HS-5 (cell line): ENCODE results near the gene METAP1D.
"Not testable (repeated sequence)": the region's sequence is repeated elsewhere in the genome, so short reads cannot be mapped to it uniquely, and the experiment has no call there.

Experiments
- DNase-seq: peaks from one replicate; pipeline ENCODE4 v3.0.0-alpha.2; 2012; ENCODE audit warnings: low read depth

The METAP1D gene

GRCh38 chr2:171997031-171997430 lies 2.7 kb upstream of the METAP1D start:
- not testable (repeated sequence) for DNase-seq

DNA sequence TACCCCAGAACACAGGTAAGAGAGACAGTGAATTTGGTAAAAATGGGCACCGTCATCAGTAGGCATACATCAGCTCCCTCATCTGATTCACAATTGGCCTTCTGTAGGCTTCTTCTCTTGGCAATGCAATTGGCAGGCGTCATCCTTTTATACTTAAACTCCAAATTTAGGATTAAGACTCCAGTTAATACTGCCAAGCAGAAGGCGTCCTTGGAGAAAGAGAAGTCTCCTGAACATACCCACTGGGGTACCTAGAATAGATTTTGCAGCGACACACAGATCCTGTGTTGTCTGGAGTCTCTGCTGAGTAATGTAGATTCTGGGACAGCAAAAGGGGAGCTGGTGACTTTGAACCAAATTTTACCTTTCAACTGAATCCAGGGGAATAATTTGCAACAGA lies 592 bp upstream of the METAP1D start:
- DNase-seq, result no peak

DNA sequence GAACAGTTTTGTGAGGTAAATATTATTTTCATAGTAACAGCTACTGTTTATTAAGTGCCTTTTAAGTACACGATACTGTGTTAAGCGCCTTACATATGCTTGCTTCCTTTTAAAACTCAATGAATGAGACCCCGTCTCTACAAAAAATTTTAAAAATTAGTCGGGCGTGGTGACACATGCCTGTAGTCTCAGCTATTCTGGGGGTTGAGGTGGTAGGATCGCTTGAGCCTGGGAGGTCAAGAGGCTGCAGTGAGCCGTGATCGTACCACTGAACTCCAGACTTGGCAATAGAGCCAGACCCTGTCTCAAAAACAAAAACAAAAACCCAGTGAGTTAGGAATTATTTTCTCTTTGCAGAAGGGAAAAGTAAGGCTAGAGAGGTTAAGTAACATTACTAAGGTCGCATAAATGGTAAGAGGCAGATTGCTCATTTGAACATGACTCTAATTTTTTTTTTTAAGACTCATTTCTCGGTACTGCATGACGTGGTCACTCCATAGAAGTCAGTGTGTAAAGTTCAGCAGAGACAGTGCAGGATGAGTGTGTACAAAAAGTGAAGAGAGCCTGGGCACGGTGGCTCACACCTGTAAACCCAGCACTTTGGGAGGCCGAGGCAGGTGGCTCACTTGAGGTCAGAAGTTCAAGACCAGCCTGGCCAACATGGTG lies 1.1 kb downstream of the METAP1D start:
- no peak for DNase-seq

DNA sequence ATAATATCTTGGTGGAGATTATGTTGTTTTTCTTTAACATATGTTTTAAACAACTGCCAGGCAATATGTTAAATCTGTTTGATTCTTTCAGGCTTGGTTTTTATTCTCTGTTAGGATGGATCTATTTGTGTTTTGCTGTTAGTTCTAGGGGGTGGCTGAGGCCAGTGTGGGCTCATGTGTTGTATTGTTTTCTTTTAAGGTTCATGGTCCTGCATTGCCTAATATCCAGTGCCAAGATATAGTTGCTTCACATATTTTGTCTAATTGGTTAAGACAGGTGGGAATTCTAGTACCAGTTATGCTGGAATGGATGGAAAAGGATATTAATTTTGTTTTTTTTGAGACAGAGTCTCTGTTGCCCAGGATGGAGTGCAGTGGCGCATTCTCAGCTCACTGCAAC lies 7.6 kb downstream of the METAP1D start:
- no peak for DNase-seq

DNA sequence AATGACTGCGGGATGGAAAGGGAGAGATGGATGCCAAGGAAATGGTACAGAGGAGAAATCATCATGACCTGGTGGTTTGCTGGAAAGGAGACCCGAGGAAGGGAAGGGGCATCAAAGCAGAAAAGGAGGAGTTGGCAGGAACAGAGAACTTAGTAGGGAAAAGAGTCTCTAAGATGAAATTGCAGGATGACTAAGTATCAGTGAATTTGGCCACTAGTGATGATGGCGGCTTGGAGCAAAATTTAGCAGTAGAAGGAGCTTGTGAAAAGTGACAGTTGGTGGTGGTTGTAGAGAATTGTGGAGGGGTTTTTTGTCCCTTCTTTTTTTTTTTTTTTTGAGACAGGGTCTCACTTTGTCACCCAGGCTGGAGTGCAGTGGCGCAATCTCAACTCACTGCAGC lies 10.1 kb downstream of the METAP1D start:
- DNase-seq, result no peak

GRCh38 chr2:172011812-172012575 lies 12.2 kb downstream of the METAP1D start:
- DNase-seq, result no peak

- DNase-seq, result no peak
These were observed 13.1 kb downstream of the METAP1D start for GRCh38 chr2:172012677-172013391.

DNA sequence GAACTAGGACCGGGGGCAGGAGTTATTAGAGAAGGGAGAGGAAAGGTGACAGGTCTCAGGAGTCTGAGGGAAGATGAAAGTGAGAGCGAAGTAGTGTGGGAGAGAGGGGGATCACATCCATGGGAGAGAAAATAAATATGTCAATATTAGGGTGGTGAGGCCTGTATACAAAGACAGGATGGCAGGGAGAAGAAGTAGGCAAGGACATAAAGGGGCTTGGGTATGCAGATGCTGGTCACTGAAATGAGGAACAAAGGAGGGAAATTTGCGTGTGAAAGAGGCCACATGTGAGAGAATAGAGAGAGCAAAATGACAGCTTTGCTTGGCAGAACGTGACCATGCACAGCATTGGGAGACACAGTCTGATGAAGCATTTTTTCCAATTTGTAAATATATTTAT lies 13.6 kb downstream of the METAP1D start:
- no peak for DNase-seq

DNA sequence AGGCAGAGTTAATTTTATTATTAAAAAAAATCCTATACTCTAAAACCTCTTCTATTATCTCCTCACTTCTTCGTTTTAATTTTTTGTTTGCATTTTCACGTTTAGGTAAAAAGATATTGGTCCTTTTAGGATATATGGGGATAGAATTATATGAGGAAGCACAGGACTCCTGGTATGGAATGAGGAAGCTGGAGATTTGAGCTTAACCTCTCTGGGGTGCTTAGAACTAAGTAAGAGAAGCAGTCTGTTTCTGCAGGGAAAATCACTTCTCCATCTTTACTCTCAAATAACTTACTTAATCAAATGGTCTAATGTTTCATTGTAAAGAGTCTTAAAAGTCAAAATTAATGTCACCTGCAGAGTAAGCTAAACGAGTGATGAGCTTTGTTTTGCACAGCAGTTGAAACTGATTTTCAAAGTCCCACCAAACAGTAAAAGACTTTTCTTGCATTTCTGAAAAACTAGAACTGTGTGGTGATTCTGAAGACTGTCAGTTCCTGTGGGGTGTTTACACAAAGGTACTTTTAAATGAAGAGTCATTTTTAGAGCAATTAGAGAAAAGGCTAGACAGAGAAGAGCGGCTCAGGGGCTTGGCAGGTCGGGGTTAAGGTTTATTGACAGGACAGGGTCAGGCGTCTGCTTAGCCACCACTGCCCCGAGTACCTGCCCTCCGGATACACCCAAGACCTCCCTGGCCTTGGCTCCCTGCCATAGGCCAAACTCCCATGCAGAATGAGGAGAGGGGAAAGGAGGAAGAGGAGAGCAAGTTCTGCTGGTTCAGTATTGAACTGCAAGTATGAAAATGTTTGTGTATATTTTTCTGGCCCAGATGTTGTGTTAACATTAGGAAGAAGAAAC lies 21.6 kb downstream of the METAP1D start:
- no peak for DNase-seq

DNA sequence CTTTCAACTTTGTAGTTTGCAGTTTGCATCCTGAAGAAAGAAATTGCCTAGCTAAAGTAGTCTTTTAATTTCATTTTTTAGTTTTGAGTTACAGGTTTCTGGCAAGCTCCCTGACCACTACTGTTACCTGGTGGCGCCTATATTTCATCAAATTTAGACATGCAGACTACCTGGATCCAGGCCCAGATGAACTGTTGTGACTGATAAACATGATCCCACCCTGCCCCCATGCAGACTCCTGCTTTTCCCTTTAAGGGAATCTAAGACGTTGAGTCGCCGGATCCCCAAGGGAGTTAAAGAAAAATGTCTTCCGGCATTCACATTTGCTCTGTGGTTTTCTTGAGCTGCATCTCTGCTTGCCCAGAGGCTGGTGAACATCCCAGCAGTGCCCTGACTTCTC lies 22.2 kb downstream of the METAP1D start:
- DNase-seq, result peak; percentile 26

DNA sequence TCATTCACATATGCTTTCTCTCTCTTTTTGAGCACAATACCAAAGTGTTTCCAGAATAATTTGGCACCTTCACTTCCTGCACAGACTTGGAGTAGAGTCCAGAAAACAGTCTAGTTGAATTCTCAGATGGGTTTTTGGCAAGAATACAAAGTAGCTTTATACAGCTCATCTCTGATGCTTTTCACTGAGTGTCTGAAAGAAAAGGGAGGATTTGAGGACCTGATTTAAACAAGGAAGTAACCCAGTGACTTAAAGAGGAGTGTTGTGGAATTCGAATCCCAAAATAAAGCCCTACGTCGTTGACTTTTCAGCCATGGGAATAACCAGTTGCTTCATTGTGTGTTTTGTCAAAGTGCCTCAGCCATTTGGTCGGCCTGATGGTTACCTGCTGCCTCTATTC lies 31.8 kb downstream of the METAP1D start:
- no peak for DNase-seq

DNA sequence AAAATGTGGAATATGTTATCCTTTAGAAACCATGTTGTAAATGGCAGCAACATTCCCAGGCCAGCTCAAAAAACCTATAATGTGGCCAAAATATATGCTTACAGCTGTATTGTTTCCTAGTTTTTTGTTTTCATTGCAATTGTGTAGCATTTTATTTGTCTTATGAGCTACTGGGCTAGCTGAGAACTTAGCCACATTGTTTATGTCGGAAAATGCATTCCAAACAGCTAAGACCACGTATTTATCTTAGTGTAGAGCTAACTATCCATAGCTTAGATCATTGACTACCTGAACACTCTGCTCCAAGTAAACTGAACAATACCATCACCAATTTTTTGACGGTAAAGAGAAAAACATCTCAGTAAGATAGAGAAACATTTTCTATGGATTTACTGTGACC lies 38.4 kb downstream of the METAP1D start:
- DNase-seq, result no peak

DNA sequence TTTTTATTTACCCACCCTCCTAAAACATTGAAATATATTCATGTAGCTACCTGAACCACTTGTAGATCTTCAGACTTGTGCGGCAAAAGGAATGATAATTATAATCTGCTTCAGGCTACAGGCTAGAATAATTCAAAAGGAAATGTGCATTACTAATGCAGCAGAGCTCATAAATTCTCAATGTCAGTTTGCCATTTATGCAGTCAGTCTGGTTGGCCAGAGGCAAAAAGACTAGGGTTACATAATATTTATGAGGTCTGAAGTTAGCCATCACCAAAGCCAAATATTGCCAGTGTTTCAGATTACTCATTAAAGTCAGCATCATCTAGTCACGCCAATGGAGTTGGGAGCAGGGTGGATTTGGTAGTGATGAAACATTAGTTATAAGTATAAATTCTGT lies 38.9 kb downstream of the METAP1D start:
- DNase-seq, result peak; percentile 49

GRCh38 chr2:172039011-172039704 lies 39.4 kb downstream of the METAP1D start:
- no peak for DNase-seq

DNA sequence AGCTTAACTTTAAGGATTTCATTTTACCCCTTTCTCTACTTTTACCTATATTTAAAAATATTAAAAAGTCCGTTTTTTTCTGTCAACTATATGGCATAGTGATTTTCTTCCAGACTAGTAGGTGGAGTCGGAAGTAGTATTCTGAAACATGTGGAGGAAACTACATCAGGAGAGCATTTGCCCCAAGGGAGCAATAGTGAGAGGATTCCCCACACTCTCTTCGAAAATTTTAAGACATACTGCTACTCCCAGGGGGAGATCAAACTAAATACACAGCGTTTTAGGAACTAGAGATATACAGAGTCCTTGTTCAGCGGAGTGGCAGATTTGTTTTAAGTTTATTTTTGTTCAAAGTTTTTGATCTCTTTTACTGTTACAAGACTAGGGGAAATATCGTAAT lies 40.6 kb downstream of the METAP1D start:
- no peak for DNase-seq

DNA sequence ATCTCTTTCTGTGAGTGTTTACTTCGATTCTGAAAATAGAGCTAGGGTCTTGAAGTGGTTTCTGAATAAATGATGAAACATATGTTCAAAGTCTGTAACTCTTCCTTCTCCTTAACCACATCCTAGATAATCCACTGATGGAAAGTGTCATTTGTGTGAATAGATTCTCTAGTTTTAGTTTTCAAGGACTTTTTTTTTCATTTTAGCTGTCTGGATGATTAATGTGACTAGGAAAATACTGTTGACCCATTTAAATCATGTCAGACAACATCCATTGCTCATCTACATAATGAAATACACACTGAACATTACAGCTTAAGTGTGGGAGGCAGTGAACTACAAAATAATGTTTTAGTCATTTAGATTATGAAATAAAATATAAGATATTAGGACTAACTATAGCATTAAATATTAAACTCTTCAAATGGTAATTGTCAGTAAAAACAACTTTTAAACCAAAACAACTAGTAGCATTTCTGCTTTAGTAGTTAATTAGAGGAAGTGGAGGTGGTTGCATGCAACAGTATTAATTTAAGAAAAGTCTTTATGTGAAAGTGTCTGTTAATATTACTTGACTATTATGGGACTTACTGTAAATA lies 46.4 kb downstream of the METAP1D start:
- no peak for DNase-seq

GRCh38 chr2:172046866-172047565 lies 47.3 kb downstream of the METAP1D start:
- no peak for DNase-seq

- no peak for DNase-seq
These were observed 48.1 kb downstream of the METAP1D start for GRCh38 chr2:172047566-172048507.
